OCI-LY1 (cell line): ENCODE measurements around the gene CPN1.

ENCODE experiments used
- H2AFZ ChIP-seq: fragments of 200-600 bp; sonication (generic), shearing (Covaris generic); 2 replicates; pipeline ENCODE4 v1.6.0; 2014; ENCODE audit warnings: antibody characterized with exemption, mild to moderate bottlenecking, low read length
- H3F3A ChIP-seq: fragments of 200-600 bp; sonication (generic), shearing (Covaris generic); 2 replicates; pipeline ENCODE4 v1.6.0; 2014; ENCODE audit warnings: mild to moderate bottlenecking, antibody characterized with exemption, low read length, moderate library complexity; ENCODE audit not compliant: insufficient read depth
- H3K27ac ChIP-seq: fragments of 200-600 bp; sonication (generic); 2 replicates; pipeline ENCODE4 v1.5.1; 2014; ENCODE audit warnings: low read length, mixed run types, mild to moderate bottlenecking, low read depth; ENCODE audit not compliant: poor library complexity, severe bottlenecking
- H3K27me3 ChIP-seq: fragments of 200-600 bp; sonication (generic); 2 replicates; pipeline ENCODE4 v1.6.0; 2014; ENCODE audit warnings: antibody characterized with exemption, mild to moderate bottlenecking, low read length, moderate library complexity; ENCODE audit not compliant: insufficient read depth
- H3K36me3 ChIP-seq: fragments of 200-600 bp; sonication (generic); 2 replicates; pipeline ENCODE4 v1.6.1; 2014; ENCODE audit warnings: mild to moderate bottlenecking, antibody characterized with exemption, low read length, moderate library complexity, mixed read lengths; ENCODE audit not compliant: insufficient read depth
- H3K4me1 ChIP-seq: fragments of 200-600 bp; sonication (generic); 2 replicates; pipeline ENCODE4 v1.5.1; 2014; ENCODE audit warnings: mild to moderate bottlenecking, low read length, moderate library complexity; ENCODE audit not compliant: insufficient read depth, severe bottlenecking
- H3K4me2 ChIP-seq: fragments of 200-600 bp; sonication (generic), shearing (Covaris generic); 2 replicates; pipeline ENCODE4 v1.6.1; 2014; ENCODE audit warnings: low read length
- H3K4me3 ChIP-seq: fragments of 200-600 bp; sonication (generic); 2 replicates; pipeline ENCODE4 v1.5.1; 2014; ENCODE audit warnings: low read length, low read depth, mild to moderate bottlenecking, mixed read lengths; ENCODE audit not compliant: poor library complexity, severe bottlenecking
- H3K79me2 ChIP-seq: fragments of 200-600 bp; shearing (Covaris generic); 2 replicates; pipeline ENCODE4 v1.6.1; 2016; ENCODE audit warnings: mixed run types, low read length, mixed read lengths; ENCODE audit not compliant: insufficient read depth
- H3K9ac ChIP-seq: fragments of 200-600 bp; sonication (generic), shearing (Covaris generic); 2 replicates; pipeline ENCODE4 v1.6.1; 2014; ENCODE audit warnings: mild to moderate bottlenecking, low read length, mixed read lengths
- H3K9me2 ChIP-seq: fragments of 200-600 bp; sonication (generic), shearing (Covaris generic); 2 replicates; pipeline ENCODE4 v1.6.1; 2014; ENCODE audit warnings: low read depth, mild to moderate bottlenecking, low read length, mixed read lengths
- H3K9me3 ChIP-seq: fragments of 200-600 bp; shearing (Covaris generic); 2 replicates; pipeline ENCODE4 v1.6.1; 2014; ENCODE audit warnings: low read length, mixed read lengths
- H4K20me1 ChIP-seq: fragments of 200-600 bp; sonication (generic), shearing (Covaris generic); 2 replicates; pipeline ENCODE4 v1.6.0; 2016; ENCODE audit warnings: mild to moderate bottlenecking, low read length; ENCODE audit not compliant: insufficient read depth
- EZH2 ChIP-seq: fragments of 200-600 bp; sonication (generic), shearing (Covaris generic); IDR thresholded peaks from 2 replicates; pipeline ENCODE4 v1.8.0; 2017; ENCODE audit warnings: borderline replicate concordance, mixed run types, mild to moderate bottlenecking, antibody characterized with exemption, low read length, moderate library complexity, mixed read lengths
- TF ChIP-seq, protein P1 (sequence below): fragments of 200-600 bp; sonication (generic), shearing (Covaris generic); IDR thresholded peaks from 2 replicates; pipeline ENCODE4 v1.5.1; 2017; ENCODE audit warnings: mild to moderate bottlenecking, antibody characterized with exemption, low read length, moderate library complexity, mixed read lengths

The CPN1 gene

DNA sequence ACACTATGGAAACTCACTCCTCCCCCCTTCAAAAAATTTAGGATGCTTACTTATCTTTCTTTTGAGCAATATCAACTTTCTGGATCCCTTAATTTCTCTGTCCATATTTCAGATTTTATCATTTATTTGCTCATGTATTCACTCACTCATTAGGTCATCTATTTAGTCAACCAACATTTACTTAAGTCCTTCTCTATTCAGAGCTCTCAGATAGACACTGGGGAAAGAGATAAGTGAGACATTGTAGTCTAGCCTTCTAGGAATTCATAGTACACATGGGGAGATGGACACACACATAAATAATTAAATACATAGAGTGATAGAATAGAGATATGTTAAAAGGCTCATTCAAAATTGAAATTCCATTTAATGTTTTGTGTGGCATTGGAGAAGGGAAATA lies 9.2 kb downstream of the CPN1 start:
- H3K27ac ChIP-seq = no peak overlapping the region
- no peak overlapping the region for H3K4me3 ChIP-seq

DNA sequence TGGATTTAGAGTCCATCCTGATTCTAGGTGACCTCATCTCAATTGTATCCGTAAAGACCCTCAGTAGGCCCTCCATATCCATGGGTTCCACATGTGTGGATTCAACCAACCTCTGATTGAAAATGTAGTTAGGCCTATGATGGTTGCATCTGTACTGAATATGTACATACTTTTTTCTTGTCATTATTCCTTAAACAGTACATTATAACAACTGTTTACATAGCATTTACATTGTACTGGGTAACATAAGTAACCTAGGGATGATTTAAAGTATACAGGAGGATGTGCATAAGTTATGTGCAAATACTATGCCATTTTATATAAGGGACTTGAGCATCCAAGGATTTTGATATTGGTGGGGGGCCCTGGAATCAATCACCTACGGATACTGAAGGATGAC lies 10.1 kb downstream of the CPN1 start:
- Histone ChIP-seq H3K4me1 (no peaks in the 10 kb centered on the region), H3K9me3 (no peaks in the 10 kb centered on the region), H3K79me2 (no peaks in the 10 kb centered on the region), H2AFZ (no peak overlapping the region), H3K27me3 (no peaks in the 10 kb centered on the region), H3K36me3 (no peaks in the 10 kb centered on the region), H3K9me2 (no peaks in the 10 kb centered on the region), H3K27ac (no peak overlapping the region), H3K4me3 (no peak overlapping the region), H3K4me2 (no peak overlapping the region), H3F3A (no peaks in the 10 kb centered on the region), H4K20me1 (no peaks in the 10 kb centered on the region), H3K9ac (no peak overlapping the region)
- no peak for TF ChIP-seq EZH2
- TF ChIP-seq, protein P1, sequence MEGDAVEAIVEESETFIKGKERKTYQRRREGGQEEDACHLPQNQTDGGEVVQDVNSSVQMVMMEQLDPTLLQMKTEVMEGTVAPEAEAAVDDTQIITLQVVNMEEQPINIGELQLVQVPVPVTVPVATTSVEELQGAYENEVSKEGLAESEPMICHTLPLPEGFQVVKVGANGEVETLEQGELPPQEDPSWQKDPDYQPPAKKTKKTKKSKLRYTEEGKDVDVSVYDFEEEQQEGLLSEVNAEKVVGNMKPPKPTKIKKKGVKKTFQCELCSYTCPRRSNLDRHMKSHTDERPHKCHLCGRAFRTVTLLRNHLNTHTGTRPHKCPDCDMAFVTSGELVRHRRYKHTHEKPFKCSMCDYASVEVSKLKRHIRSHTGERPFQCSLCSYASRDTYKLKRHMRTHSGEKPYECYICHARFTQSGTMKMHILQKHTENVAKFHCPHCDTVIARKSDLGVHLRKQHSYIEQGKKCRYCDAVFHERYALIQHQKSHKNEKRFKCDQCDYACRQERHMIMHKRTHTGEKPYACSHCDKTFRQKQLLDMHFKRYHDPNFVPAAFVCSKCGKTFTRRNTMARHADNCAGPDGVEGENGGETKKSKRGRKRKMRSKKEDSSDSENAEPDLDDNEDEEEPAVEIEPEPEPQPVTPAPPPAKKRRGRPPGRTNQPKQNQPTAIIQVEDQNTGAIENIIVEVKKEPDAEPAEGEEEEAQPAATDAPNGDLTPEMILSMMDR = no peak

More for the DNA sequence above, 9.2 kb downstream of the CPN1 start:
- H3K79me2 ChIP-seq = no peaks in the 10 kb centered on the region
- no peaks in the 10 kb centered on the region for H3K4me1 ChIP-seq
- H3K9me3 ChIP-seq = no peaks in the 10 kb centered on the region
- H3K27me3 ChIP-seq = no peaks in the 10 kb centered on the region
- H3K9me2 ChIP-seq = no peaks in the 10 kb centered on the region
- no peaks in the 10 kb centered on the region for H3K36me3 ChIP-seq
- TF ChIP-seq, protein P1 = no peak
- TF ChIP-seq EZH2 = no peak
- H4K20me1 ChIP-seq = no peaks in the 10 kb centered on the region
- no peak overlapping the region for H3K9ac ChIP-seq
- no peak overlapping the region for H2AFZ ChIP-seq
- H3F3A ChIP-seq = no peaks in the 10 kb centered on the region
- no peak overlapping the region for H3K4me2 ChIP-seq

DNA sequence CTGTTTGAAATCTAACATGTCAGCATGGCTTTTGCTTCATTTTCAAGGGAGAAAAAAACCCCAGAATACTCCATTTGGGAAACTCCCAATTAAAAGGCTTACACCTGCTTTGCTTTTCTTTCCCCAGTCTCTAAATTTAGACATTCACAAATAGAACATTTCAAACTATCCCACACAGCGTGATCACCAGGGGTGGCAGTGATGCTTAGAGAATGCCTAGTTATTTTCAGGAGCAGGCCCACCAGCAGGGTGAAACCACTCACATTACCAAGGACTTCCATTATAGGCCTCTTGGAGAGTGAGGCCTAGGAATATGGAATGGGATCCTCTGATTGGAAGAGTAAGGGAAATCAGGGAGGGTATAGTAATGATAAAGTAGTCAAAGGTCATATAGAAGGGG lies 14.2 kb downstream of the CPN1 start:
- Histone ChIP-seq H3K79me2 (no peaks in the 10 kb centered on the region), H3K4me2 (no peak overlapping the region), H3K9me2 (no peaks in the 10 kb centered on the region), H3F3A (no peaks in the 10 kb centered on the region), H3K4me3 (no peak overlapping the region), H3K9me3 (no peaks in the 10 kb centered on the region), H2AFZ (no peak overlapping the region), H4K20me1 (no peaks in the 10 kb centered on the region), H3K36me3 (no peaks in the 10 kb centered on the region), H3K27me3 (no peaks in the 10 kb centered on the region), H3K27ac (no peak overlapping the region), H3K4me1 (no peaks in the 10 kb centered on the region), H3K9ac (no peak overlapping the region)
- no peak for TF ChIP-seq EZH2
- TF ChIP-seq, protein P1 = no peak
